ENCODE results near the gene GTF2IRD1.
"Not testable (repeated sequence)": the region's sequence is repeated elsewhere in the genome, so short reads cannot be mapped to it uniquely, and the experiment has no call there.

The GTF2IRD1 gene

GRCh38 chr7:74430409-74430808 lies 23.3 kb upstream of the GTF2IRD1 start:
- H3K4me1 ChIP-seq (ENCODE audit: control insufficient read depth in 2 of 2, insufficient read depth in 1 of 2, low read depth in 1 of 2, low read length in 2 of 2): peaks cover 3 to 18% of the 10 kb centered on the region in 2 donors
- no CpG with 5 or more reads among the region's 9 CpGs for WGBS, 2 donors (ENCODE audit: extremely low coverage in 2 of 2, insufficient read length in 2 of 2, insufficient replicate concordance in 1 of 2)

DNA sequence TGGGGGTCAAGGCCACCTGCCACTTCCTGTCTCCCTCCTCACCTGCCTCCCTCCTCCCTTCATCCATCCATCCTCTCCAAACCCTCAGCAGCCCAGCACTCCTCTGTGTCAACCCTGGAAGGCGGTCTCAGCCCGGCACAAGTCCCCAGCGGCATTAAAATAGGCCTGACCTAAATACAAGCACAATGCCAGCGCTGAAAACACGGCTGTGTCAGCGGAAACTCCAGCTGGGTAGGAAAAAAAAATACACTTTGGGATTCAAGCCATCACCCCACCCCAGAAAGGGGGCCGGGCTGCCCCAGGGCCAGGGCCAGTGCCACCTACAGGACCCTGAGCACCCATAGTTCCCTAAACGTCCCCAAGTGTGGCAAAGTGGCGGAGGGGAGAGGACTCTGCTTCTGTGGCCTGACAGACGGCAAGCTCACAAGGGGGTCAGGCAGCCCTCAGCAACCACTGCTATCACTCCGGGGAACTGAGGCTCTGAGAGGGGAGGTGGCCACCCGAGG lies 22.7 kb upstream of the GTF2IRD1 start:
- Histone ChIP-seq H3K4ac (ENCODE audit: low read length) (no peak overlapping the region), H3K4me3 (ENCODE audit: low read length in 2 of 2) (no peak overlapping the region), H3K14ac (ENCODE audit: low read length) (peak overlapping the region; percentile 2), H3K9me3 (replicated peaks in 1 of 2; ENCODE audit: control insufficient read depth in 2 of 2, insufficient read depth in 1 of 2, low read depth in 1 of 2, low read length in 2 of 2) (peaks cover 0 to 1% of the 10 kb centered on the region in 2 donors), H2AFZ (ENCODE audit: low read length) (peak overlapping the region; percentile 93), H3K18ac (ENCODE audit: low read length) (peak overlapping the region; percentile 76), H3K23ac (ENCODE audit: low read depth, low read length, poor library complexity) (peak overlapping the region; percentile 52), H2BK5ac (ENCODE audit: low read length) (no peak overlapping the region), H2BK15ac (ENCODE audit: low read length) (no peak overlapping the region), H3K36me3 (replicated peaks in 1 of 2; ENCODE audit: control insufficient read depth in 2 of 2, insufficient read depth in 2 of 2, low read length in 2 of 2) (no peaks in the 10 kb centered on the region), H3K9ac (ENCODE audit: low read depth, low read length, poor library complexity) (peak overlapping the region; percentile 55), H3K4me2 (ENCODE audit: insufficient read depth, low read length, poor library complexity, severe bottlenecking) (no peak overlapping the region), H3K27ac (replicated peaks; ENCODE audit: low read length) (no peak overlapping the region), H3K79me1 (ENCODE audit: low read depth, low read length) (no peaks in the 10 kb centered on the region), H2AK5ac (ENCODE audit: low read depth, low read length) (peak overlapping the region; percentile 61), H4K8ac (ENCODE audit: low read depth, low read length) (peak overlapping the region; percentile 29), H2BK120ac (ENCODE audit: low read depth, low read length) (no peak overlapping the region), H4K91ac (ENCODE audit: low read depth, low read length, poor library complexity) (no peak overlapping the region), H3K4me1 (ENCODE audit: control insufficient read depth in 2 of 2, insufficient read depth in 1 of 2, low read depth in 1 of 2, low read length in 2 of 2) (peaks cover 3 to 18% of the 10 kb centered on the region in 2 donors), H3K27me3 (ENCODE audit: control insufficient read depth in 3 of 3, insufficient read depth in 3 of 3, low read depth in 1 of 3, low read length in 3 of 3) (peaks cover 0 to 3% (median 0%) of the 10 kb centered on the region in 3 experiments), H2BK12ac (ENCODE audit: low read length) (no peak overlapping the region)
- no peak for DNase-seq (ENCODE audit: low spot score)
- no CpG with 5 or more reads among the region's 12 CpGs for WGBS, 2 donors (ENCODE audit: extremely low coverage in 2 of 2, insufficient read length in 2 of 2, insufficient replicate concordance in 1 of 2)

More at GRCh38 chr7:74430409-74430808, 23.3 kb upstream of the GTF2IRD1 start:
- Histone ChIP-seq H3K23ac (ENCODE audit: low read depth, low read length, poor library complexity) (peak overlapping the region; percentile 25), H2BK120ac (ENCODE audit: low read depth, low read length) (peak overlapping the region; percentile 16), H2AK5ac (ENCODE audit: low read depth, low read length) (peak overlapping the region; percentile 83), H2AFZ (ENCODE audit: low read length) (peak overlapping the region; percentile 93)
- H3K9ac ChIP-seq (ENCODE audit: low read depth, low read length, poor library complexity); H3K36me3 ChIP-seq (replicated peaks in 1 of 2; ENCODE audit: control insufficient read depth in 2 of 2, insufficient read depth in 2 of 2, low read length in 2 of 2); H3K27me3 ChIP-seq (ENCODE audit: control insufficient read depth in 3 of 3, insufficient read depth in 3 of 3, low read depth in 1 of 3, low read length in 3 of 3); H3K27ac ChIP-seq (replicated peaks; ENCODE audit: low read length); H3K79me1 ChIP-seq (ENCODE audit: low read depth, low read length); H3K4me2 ChIP-seq (ENCODE audit: insufficient read depth, low read length, poor library complexity, severe bottlenecking); H3K9me3 ChIP-seq (replicated peaks in 1 of 2; ENCODE audit: control insufficient read depth in 2 of 2, insufficient read depth in 1 of 2, low read depth in 1 of 2, low read length in 2 of 2); H2BK12ac ChIP-seq (ENCODE audit: low read length); H3K14ac ChIP-seq (ENCODE audit: low read length); H3K4ac ChIP-seq (ENCODE audit: low read length); H2BK5ac ChIP-seq (ENCODE audit: low read length); DNase-seq (ENCODE audit: low spot score); H4K91ac ChIP-seq (ENCODE audit: low read depth, low read length, poor library complexity); H2BK15ac ChIP-seq (ENCODE audit: low read length); H3K18ac ChIP-seq (ENCODE audit: low read length); H4K8ac ChIP-seq (ENCODE audit: low read depth, low read length); H3K4me3 ChIP-seq (ENCODE audit: low read length in 2 of 2): not testable (repeated sequence)

- not testable (repeated sequence) for H3K27ac ChIP-seq (replicated peaks; ENCODE audit: low read length); H2BK120ac ChIP-seq (ENCODE audit: low read depth, low read length); H2BK5ac ChIP-seq (ENCODE audit: low read length); H3K27me3 ChIP-seq (ENCODE audit: control insufficient read depth in 3 of 3, insufficient read depth in 3 of 3, low read depth in 1 of 3, low read length in 3 of 3); H3K4me3 ChIP-seq (ENCODE audit: low read length in 2 of 2); H2BK15ac ChIP-seq (ENCODE audit: low read length); H2BK12ac ChIP-seq (ENCODE audit: low read length); H3K9ac ChIP-seq (ENCODE audit: low read depth, low read length, poor library complexity); H3K4ac ChIP-seq (ENCODE audit: low read length); H2AFZ ChIP-seq (ENCODE audit: low read length); H4K8ac ChIP-seq (ENCODE audit: low read depth, low read length); H4K91ac ChIP-seq (ENCODE audit: low read depth, low read length, poor library complexity); H3K23ac ChIP-seq (ENCODE audit: low read depth, low read length, poor library complexity); H3K4me2 ChIP-seq (ENCODE audit: insufficient read depth, low read length, poor library complexity, severe bottlenecking); H3K4me1 ChIP-seq (ENCODE audit: control insufficient read depth in 2 of 2, insufficient read depth in 1 of 2, low read depth in 1 of 2, low read length in 2 of 2); H3K14ac ChIP-seq (ENCODE audit: low read length); H3K18ac ChIP-seq (ENCODE audit: low read length); H2AK5ac ChIP-seq (ENCODE audit: low read depth, low read length); H3K9me3 ChIP-seq (replicated peaks in 1 of 2; ENCODE audit: control insufficient read depth in 2 of 2, insufficient read depth in 1 of 2, low read depth in 1 of 2, low read length in 2 of 2); H3K36me3 ChIP-seq (replicated peaks in 1 of 2; ENCODE audit: control insufficient read depth in 2 of 2, insufficient read depth in 2 of 2, low read length in 2 of 2); DNase-seq (ENCODE audit: low spot score); H3K79me1 ChIP-seq (ENCODE audit: low read depth, low read length)
- WGBS, 2 donors (ENCODE audit: extremely low coverage in 2 of 2, insufficient read length in 2 of 2, insufficient replicate concordance in 1 of 2): no CpG with 5 or more reads among the region's 1 CpG
These were observed 16.5 kb upstream of the GTF2IRD1 start for GRCh38 chr7:74437291-74437571.

DNA sequence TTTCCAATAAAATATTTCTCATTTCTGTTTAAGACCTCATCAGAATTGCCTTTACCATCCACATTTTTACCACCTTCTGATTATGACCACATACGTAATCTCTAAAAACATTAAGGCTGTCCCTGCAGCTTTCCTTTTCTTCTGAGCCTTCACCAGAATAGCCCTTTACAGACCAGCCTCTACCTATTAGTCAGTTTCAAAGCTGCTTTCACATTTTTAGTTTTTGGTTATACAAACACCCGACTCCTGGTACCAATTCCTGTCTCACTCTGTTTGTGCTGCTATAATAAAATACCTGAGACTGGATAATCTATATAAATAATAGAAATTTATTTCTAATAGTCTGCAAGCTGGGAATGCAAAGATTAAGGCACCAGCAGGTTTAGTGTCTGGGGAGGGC lies 15.4 kb upstream of the GTF2IRD1 start:
- Histone ChIP-seq H2BK15ac (ENCODE audit: low read length) (no peak overlapping the region), H3K27me3 (ENCODE audit: control insufficient read depth in 3 of 3, insufficient read depth in 3 of 3, low read depth in 1 of 3, low read length in 3 of 3) (no peaks in the 10 kb centered on the region), H2BK12ac (ENCODE audit: low read length) (no peak overlapping the region), H3K9me3 (replicated peaks in 1 of 2; ENCODE audit: control insufficient read depth in 2 of 2, insufficient read depth in 1 of 2, low read depth in 1 of 2, low read length in 2 of 2) (peaks cover 3 to 5% of the 10 kb centered on the region in 2 donors), H3K4ac (ENCODE audit: low read length) (no peak overlapping the region), H2BK5ac (ENCODE audit: low read length) (no peak overlapping the region), H2AFZ (ENCODE audit: low read length) (no peak overlapping the region), H3K4me2 (ENCODE audit: insufficient read depth, low read length, poor library complexity, severe bottlenecking) (no peak overlapping the region), H4K8ac (ENCODE audit: low read depth, low read length) (no peak overlapping the region), H2BK120ac (ENCODE audit: low read depth, low read length) (no peak overlapping the region), H3K4me1 (ENCODE audit: control insufficient read depth in 2 of 2, insufficient read depth in 1 of 2, low read depth in 1 of 2, low read length in 2 of 2) (peaks cover 0 to 6% of the 10 kb centered on the region in 2 donors), H3K4me3 (ENCODE audit: low read length in 2 of 2) (no peak overlapping the region), H2AK5ac (ENCODE audit: low read depth, low read length) (no peak overlapping the region), H4K91ac (ENCODE audit: low read depth, low read length, poor library complexity) (no peak overlapping the region), H3K23ac (ENCODE audit: low read depth, low read length, poor library complexity) (no peak overlapping the region), H3K27ac (replicated peaks; ENCODE audit: low read length) (no peak overlapping the region), H3K79me1 (ENCODE audit: low read depth, low read length) (no peaks in the 10 kb centered on the region), H3K36me3 (replicated peaks in 1 of 2; ENCODE audit: control insufficient read depth in 2 of 2, insufficient read depth in 2 of 2, low read length in 2 of 2) (no peaks in the 10 kb centered on the region), H3K18ac (ENCODE audit: low read length) (no peak overlapping the region), H3K9ac (ENCODE audit: low read depth, low read length, poor library complexity) (no peak overlapping the region), H3K14ac (ENCODE audit: low read length) (no peak overlapping the region)
- no peak for DNase-seq (ENCODE audit: low spot score)
- no CpG with 5 or more reads among the region's 2 CpGs for WGBS, 2 donors (ENCODE audit: extremely low coverage in 2 of 2, insufficient read length in 2 of 2, insufficient replicate concordance in 1 of 2)

All from neuronal stem cell (in vitro differentiated cells).